HG02642 (cell line): ENCODE results near the gene KRT75.
"Not testable (repeated sequence)": the region's sequence is repeated elsewhere in the genome, so short reads cannot be mapped to it uniquely, and the experiment has no call there.

ENCODE experiments used
- ATAC-seq: cut with Tn5 transposase; IDR thresholded peaks from one replicate; pipeline ENCODE4 v1.9.1; 2021; ENCODE audit warnings: mild to moderate bottlenecking; ENCODE audit not compliant: unreplicated experiment, poor library complexity

Gene KRT75

DNA sequence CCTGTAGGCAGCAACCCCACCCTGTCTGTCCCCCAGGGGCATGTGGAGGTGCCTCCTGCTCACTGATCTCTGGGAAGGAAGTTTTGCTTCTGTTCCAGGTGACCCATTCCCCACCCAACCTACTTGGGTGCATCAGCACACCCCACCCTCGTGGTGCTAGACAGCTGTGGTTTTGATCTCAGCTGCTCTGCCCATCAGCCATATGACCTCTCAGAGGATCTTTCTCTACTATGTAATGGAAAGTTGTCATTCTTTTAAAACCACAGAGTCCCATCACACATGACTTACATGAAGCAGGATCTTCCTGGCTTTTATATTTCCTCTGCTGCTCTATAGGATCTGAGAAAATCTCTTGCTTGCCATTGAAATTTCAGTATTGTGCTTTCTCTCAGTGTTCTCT, 14.5 kb downstream of the KRT75 start:
- no peak for ATAC-seq

DNA sequence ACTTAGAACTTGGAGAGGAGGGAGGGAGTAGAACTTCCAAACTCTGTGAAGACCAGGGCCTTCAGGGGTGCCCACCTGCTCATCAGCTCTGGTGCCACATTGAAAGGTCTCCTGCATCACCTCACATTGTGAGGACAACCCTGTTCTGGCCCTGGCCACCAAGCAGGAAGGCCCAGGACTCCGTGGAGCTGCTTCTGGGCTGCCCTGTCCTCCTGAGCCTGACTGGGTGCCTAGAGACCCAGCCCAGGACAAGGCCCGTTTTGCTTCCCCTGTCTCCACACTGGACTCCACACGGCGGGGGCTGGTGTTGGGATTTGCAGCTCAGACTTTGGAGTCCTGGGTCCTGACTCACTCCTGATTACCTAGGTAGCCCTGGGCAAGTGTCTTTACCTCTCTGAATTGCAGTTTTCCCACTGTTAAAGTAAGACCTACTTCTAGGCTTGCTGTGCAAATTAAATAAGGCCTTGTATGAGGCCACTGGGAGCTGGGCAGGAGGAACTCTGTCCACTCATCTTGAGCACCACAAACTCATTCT, 15.5 kb downstream of the KRT75 start:
- no peak for ATAC-seq

DNA sequence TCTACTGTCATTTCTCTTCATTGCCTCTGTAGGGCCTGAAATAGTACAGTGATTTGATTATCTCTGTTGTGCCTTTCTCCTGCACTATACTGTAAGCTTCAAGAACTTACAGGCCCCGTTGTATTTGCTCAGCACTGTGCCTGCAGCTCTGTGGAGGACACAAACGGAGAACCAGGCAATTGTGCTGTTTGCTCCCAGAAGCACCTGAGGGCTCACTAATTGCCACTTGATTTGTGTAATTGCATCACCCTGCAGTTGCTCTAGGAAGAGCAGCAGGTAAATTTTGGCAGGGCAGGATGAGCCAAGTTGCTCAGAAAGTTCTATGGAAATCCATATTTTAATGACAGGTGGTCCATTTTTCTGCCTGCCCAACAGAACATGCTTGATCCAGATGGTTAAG, 16.4 kb downstream of the KRT75 start:
- ATAC-seq = no peak

GRCh38 chr12:52416795-52417194, 17.4 kb downstream of the KRT75 start:
- no peak for ATAC-seq

DNA sequence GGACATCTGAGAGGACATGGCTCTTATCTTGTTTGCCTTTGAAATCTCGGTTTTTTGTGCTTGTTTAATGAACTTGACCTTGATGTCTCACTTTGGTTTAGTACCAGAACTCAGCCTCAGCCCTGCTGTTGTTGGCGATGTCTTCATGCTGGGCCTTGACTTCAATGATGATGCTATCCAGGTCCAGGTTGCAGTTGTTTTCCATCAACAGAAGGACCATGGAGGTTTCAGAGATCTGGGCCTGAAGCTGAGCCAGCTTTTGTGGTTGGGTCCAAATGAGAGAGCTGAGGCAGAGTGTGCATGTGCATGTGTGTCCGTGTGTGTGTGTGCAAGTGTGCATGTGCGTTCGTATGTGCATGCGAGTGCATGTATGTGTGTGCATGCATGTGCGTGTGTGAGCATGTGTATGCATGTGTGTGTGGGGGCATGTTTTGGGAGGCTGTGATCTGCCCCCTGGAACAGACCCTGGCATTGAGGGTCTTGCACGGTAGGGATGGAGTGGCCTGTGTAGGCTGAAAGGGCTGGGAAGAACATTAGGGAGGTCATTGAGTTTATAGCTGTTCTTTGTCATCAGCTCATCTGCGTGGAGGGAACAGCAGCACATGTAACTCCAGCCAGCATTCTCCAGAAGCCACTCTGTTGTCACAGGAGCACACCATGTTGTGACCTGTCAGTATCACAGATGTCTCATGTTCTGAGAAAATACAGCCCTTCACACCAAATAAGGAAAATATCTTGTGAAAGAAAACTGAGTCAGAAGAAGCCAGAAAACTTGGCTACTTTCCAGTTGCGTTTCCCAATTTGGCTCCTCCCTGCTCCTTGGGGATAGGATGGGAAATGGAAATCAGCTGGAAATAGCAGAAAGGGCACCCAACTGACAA, 18.1 kb downstream of the KRT75 start:
- ATAC-seq = no peak

GRCh38 chr12:52414936-52415335, 19.2 kb downstream of the KRT75 start:
- ATAC-seq = no peak

- ATAC-seq = no peak
Observed at GRCh38 chr12:52413782-52414345, 20.3 kb downstream of the KRT75 start.

GRCh38 chr12:52413202-52413601, 21.0 kb downstream of the KRT75 start:
- ATAC-seq = no peak

- ATAC-seq = no peak
Observed at GRCh38 chr12:52411815-52412214, 22.4 kb downstream of the KRT75 start.

- ATAC-seq = not testable (repeated sequence)
Observed at GRCh38 chr12:52410589-52411248, 23.5 kb downstream of the KRT75 start.

- no peak for ATAC-seq
Observed at GRCh38 chr12:52407918-52408317, 26.3 kb downstream of the KRT75 start.

GRCh38 chr12:52405922-52406385, 28.2 kb downstream of the KRT75 start, which contains the start of gene KRT82:
TSS of gene KRT82 (minus strand) at chr12:52406335. CDS start at chr12:52406277, 58 bp downstream.
- no peak for ATAC-seq

- ATAC-seq = no peak
Observed at GRCh38 chr12:52404951-52405350, 29.2 kb downstream of the KRT75 start.

DNA sequence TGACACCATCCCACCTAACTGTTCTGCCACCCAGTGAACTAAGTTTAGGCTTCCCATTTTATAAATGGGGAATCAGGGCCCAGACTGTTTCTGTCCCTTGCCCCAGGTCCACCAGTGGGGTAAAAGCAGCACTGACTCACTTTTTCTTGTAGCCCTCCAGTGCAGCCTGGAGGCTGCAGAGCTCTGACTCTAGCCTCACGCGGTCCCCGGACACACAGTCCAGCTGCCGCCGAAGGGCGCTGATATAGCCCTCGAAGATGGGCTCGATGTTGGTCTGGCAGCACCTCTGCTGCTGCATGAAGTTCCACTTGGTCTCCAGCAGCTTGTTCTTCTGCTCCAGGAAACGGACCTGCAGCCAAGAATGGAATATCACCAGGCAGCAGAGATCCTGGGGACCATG, 30.6 kb downstream of the KRT75 start:
- ATAC-seq = no peak

- no peak for ATAC-seq
Observed at GRCh38 chr12:52402873-52403540, 31.2 kb downstream of the KRT75 start.

GRCh38 chr12:52402377-52402776, 31.8 kb downstream of the KRT75 start:
- ATAC-seq = no peak

DNA sequence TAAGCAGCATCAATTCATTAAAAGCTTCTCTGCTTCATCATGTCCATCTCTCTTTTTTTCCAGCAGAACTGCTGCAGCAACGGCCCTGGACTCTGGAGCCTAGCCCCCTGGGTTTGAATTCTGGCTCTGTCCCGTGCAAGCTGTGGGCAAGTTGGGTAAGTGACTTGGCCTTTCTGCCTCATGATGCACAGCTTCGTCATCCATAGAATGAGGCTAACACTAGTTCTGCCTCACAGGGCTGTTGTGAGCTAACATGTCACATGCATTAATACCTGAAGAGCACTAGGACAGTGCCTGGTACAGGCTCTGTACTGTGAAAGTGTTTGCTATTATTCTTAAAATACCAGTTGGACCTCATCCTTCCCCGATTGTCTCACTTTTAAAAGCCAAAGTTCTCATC, 32.2 kb downstream of the KRT75 start:
- no peak for ATAC-seq

GRCh38 chr12:52401526-52401925, 32.6 kb downstream of the KRT75 start:
- ATAC-seq = no peak

GRCh38 chr12:52400906-52401305, 33.3 kb downstream of the KRT75 start:
- no peak for ATAC-seq

- no peak for ATAC-seq
Observed at GRCh38 chr12:52399756-52400155, 34.4 kb downstream of the KRT75 start.
